ENCODE results near the gene PSG7.
A peak's percentile ranks its signal among the peaks of the same experiment; 100 is the strongest.
"Not testable (repeated sequence)": the region's sequence is repeated elsewhere in the genome, so short reads cannot be mapped to it uniquely, and the experiment has no call there.

The PSG7 gene

GRCh38 chr19:42937107-42937506 lies at the start of gene PSG7:
Gene PSG7 (minus strand): TSS chr19:42937207. CDS start chr19:42937076, 131 bp downstream.
- DNase-seq, result not testable (repeated sequence)

- no peak for DNase-seq
Measured at GRCh38 chr19:42985588-42985987, 48.6 kb upstream of the PSG7 start.

GRCh38 chr19:42982111-42982510 lies 45.1 kb upstream of the PSG7 start:
- not testable (repeated sequence) for DNase-seq

- not testable (repeated sequence) for DNase-seq
Measured at GRCh38 chr19:42971451-42971850, 34.4 kb upstream of the PSG7 start.

- DNase-seq, result no peak
Measured at GRCh38 chr19:42965176-42965575, 28.2 kb upstream of the PSG7 start.

GRCh38 chr19:42961119-42961518 lies 24.1 kb upstream of the PSG7 start:
- no peak for DNase-seq

GRCh38 chr19:42952126-42952525 lies 15.1 kb upstream of the PSG7 start:
- DNase-seq, result not testable (repeated sequence)

- not testable (repeated sequence) for DNase-seq
Measured at GRCh38 chr19:42951476-42951875, 14.5 kb upstream of the PSG7 start.

- no peak for DNase-seq
Measured at GRCh38 chr19:42942187-42942789, 5.3 kb upstream of the PSG7 start.

GRCh38 chr19:42934726-42935125 lies 2.3 kb downstream of the PSG7 start:
- DNase-seq, result not testable (repeated sequence)

GRCh38 chr19:42934183-42934582 lies 2.8 kb downstream of the PSG7 start:
- DNase-seq, result not testable (repeated sequence)

GRCh38 chr19:42933412-42933811 lies 3.6 kb downstream of the PSG7 start:
- not testable (repeated sequence) for DNase-seq

- DNase-seq, result not testable (repeated sequence)
Measured at GRCh38 chr19:42932485-42933101, 4.4 kb downstream of the PSG7 start.

GRCh38 chr19:42930214-42930613 lies 6.8 kb downstream of the PSG7 start:
- DNase-seq, result not testable (repeated sequence)

GRCh38 chr19:42928896-42929295 lies 8.1 kb downstream of the PSG7 start:
- DNase-seq, result no peak

GRCh38 chr19:42926781-42927180 lies 10.2 kb downstream of the PSG7 start:
- DNase-seq, result no peak

GRCh38 chr19:42923106-42923505 lies 13.9 kb downstream of the PSG7 start:
- DNase-seq, result peak; percentile 33

- DNase-seq, result not testable (repeated sequence)
Measured at GRCh38 chr19:42920971-42921370, 16.0 kb downstream of the PSG7 start.

GRCh38 chr19:42919757-42920079 lies 17.3 kb downstream of the PSG7 start:
- no peak for DNase-seq

- not testable (repeated sequence) for DNase-seq
Measured at GRCh38 chr19:42919070-42919756, 17.8 kb downstream of the PSG7 start.

GRCh38 chr19:42918377-42919069 lies 18.5 kb downstream of the PSG7 start:
- DNase-seq, result not testable (repeated sequence)

GRCh38 chr19:42917634-42918033 lies 19.4 kb downstream of the PSG7 start, which contains the start of gene PSG6:
Gene PSG6 (minus strand): TSS chr19:42917894. CDS start chr19:42917792, 102 bp downstream.
- not testable (repeated sequence) for DNase-seq

GRCh38 chr19:42916931-42917330 lies 20.1 kb downstream of the PSG7 start:
- not testable (repeated sequence) for DNase-seq
